Measurements from ENCODE around the gene ZFR2. TPM values are rescaled to one million over a fixed set of nuclear protein-coding genes. Genes with fewer than 3 reads are reported as not detected.
A peak's percentile ranks its signal among the peaks of the same experiment; 100 is the strongest.
"Not testable (repeated sequence)": the region's sequence is repeated elsewhere in the genome, so short reads cannot be mapped to it uniquely, and the experiment has no call there.

The ZFR2 gene
- total RNA-seq, 2 experiments from 2014 or later: 0.23 to 0.51 TPM

DNA sequence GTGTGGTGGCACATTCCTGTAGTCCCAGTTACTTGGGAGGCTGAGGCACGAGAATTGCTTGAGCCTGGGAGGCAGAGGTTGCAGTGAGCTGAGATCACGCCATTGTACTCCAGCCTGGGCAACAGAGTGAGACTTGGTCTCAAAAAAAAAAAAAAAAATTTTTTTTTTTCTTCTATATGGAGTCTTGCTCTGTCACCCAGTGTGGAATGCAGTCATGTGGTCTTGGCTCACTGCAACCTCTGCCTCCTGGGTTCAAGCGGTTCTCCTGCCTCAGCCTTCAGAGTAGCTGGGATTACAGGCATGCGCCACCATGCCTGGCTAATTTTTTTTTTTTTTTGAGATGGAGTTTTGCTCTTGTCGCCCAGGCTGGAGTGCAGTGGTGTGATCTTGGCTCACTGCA lies 103.1 kb downstream of the ZFR2 start:
- H3K9me3 Mint-ChIP-seq (ENCODE audit: low read depth); ATAC-seq; POLR2A ChIA-PET; H3K27me3 Mint-ChIP-seq; H3K27ac Mint-ChIP-seq; intact Hi-C loops (cut with DNase I, micrococcal nuclease); H3K4me3 Mint-ChIP-seq; DNase-seq; CTCF ChIA-PET: not testable (repeated sequence)
- H3K4me1 Mint-ChIP-seq: peaks cover 18% of the 10 kb centered on the region
- H3K36me3 Mint-ChIP-seq (ENCODE audit: low read depth): peaks cover 18% of the 10 kb centered on the region

DNA sequence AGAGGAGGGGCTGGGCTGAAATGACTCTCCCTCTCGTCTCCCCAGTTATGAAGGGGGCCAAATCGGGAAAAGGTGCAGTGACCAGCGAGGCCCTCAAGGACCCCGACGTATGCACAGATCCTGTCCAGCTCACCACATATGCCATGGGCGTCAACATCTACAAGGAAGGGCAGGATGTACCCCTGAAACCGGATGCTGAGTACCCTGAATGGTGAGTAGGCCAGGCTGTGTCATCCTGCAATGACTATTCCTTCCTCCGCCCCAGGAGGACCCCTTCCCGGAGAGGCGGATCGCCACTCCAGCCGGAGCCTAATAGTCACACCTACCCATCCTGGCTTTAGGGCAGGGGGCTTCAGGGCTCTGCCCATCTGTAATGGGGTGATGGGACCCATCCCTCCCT lies 103.7 kb downstream of the ZFR2 start:
- DNase-seq: no peak
- POLR2A ChIA-PET: no interaction called here
- H3K27me3 Mint-ChIP-seq: no peaks in the 10 kb centered on the region
- intact Hi-C loops (cut with DNase I, micrococcal nuclease): no loop called here
- CTCF ChIA-PET: no interaction called here
- H3K4me3 Mint-ChIP-seq: no peak overlapping the region
- no peaks in the 10 kb centered on the region for H3K9me3 Mint-ChIP-seq (ENCODE audit: low read depth)
- peaks cover 18% of the 10 kb centered on the region for H3K36me3 Mint-ChIP-seq (ENCODE audit: low read depth)
- peaks cover 23% of the 10 kb centered on the region for H3K4me1 Mint-ChIP-seq
- no peak for ATAC-seq
- H3K27ac Mint-ChIP-seq: no peak overlapping the region

DNA sequence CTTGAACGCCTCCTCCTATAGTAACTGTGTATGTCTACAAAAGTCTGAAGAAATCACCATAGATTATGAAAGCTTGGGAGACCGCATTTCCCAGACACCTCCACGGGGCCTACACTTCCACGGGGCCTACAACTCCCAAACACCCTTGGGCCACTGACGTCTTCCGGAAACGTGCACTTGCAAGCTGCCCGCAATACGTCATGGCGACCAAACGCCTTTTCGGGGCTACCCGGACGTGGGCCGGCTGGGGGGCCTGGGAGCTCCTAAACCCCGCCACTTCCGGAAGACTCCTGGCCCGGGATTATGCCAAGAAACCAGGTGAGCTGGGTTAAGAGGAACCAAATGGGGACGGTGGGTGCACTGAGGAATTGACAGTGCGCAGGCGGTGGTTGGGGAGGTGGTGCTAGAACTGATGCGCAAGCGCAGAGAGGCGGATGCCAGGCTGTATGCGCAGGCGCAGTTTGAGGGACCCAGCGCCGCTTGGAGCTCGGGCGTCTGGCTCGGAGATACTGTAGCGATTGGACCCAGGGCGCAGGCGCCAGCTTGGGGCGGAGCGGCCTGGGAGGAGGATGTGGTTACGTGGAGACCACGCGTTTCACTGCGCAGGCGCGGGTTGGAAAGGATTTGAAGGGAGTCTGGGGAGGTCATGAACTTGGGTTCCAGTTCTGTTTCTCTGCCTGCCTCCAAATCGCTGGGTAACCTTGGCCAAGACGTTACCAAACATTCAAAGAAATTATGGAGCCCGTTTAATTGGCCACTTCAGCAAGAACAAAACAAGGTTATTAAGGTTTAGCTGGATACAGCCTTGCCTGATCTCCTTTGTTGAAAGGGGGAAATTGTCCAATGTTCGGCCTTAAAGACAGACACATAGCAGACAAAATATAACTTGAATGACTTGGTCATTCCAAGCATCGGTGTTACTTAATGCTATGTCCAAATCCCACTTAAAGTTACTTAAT lies 106.1 kb downstream of the ZFR2 start, which contains the start of gene MRPL54:
Gene MRPL54, plus strand, starts transcription at position 182 of the 959 bp plus-strand sequence. Its CDS starts 19 bp downstream, at position 201.
- peak within 1 kb of the TSS; percentile 99 for H3K27ac Mint-ChIP-seq
- ChIA-PET POLR2A (interaction anchor here (0.6 to 2.2 kb wide), 7 partner anchors 21 to 296 kb away, joined by 4 to 8 read pairs (median 4); partner anchors contain the start of gene DAPK3), CTCF (interaction anchor here (0.7 to 2.7 kb wide), 17 partner anchors 11 to 812 kb away, joined by 3 to 28 read pairs (median 4); partner anchors contain the start of genes MATK and YJU2)
- intact Hi-C loops (cut with DNase I, micrococcal nuclease): loop anchor here (1.0 to 5.0 kb wide), 18 partner anchors 50 to 1960 kb away; partner anchors contain the start of genes FZR1 (in 2 of the 2), YJU2 (in 2 of the 2), CATSPERD (in 1 of the 2) and CHAF1A (in 1 of the 2)
- ATAC-seq: peak; percentile 88
- H3K4me3 Mint-ChIP-seq: peak within 1 kb of the TSS; percentile 100
- no peaks in the 10 kb centered on the region for H3K9me3 Mint-ChIP-seq (ENCODE audit: low read depth)
- H3K27me3 Mint-ChIP-seq: no peaks in the 10 kb centered on the region
- peak; percentile 100 for DNase-seq
- peaks cover 16% of the 10 kb centered on the region for H3K36me3 Mint-ChIP-seq (ENCODE audit: low read depth)
- peaks cover 39% of the 10 kb centered on the region for H3K4me1 Mint-ChIP-seq

DNA sequence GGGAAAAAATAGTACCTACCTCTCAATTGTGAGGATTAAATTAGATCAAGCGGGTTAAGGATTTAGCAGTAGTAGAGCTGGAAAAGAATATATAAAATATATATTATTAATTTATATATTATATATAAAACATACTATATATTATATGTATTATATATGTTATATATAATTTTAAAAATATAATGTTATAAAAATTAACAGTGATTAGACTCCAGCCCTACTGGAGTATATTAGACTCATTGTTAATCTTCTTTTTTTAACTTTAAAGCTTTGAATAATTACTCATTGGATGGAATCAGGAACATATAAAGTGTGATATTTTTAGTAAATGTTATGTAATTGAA lies 106.7 kb downstream of the ZFR2 start:
- ChIA-PET CTCF (interaction anchor here (0.7 to 2.7 kb wide), 11 partner anchors 10 to 812 kb away, joined by 3 to 28 read pairs (median 4); partner anchors contain the start of gene MATK), POLR2A (interaction anchor here (1.0 to 2.2 kb wide), 6 partner anchors 22 to 297 kb away, joined by 4 to 8 read pairs (median 5); partner anchors contain the start of gene DAPK3)
- H3K27me3 Mint-ChIP-seq: no peaks in the 10 kb centered on the region
- H3K4me1 Mint-ChIP-seq: peaks cover 40% of the 10 kb centered on the region
- intact Hi-C loops (cut with DNase I, micrococcal nuclease): loop anchor here (1.0 to 5.0 kb wide), 18 partner anchors 51 to 1960 kb away; partner anchors contain the start of genes FZR1 (in 2 of the 2), YJU2 (in 2 of the 2), CATSPERD (in 1 of the 2) and CHAF1A (in 1 of the 2)
- peak overlapping the region; percentile 100 for H3K4me3 Mint-ChIP-seq
- H3K36me3 Mint-ChIP-seq (ENCODE audit: low read depth): peaks cover 16% of the 10 kb centered on the region
- H3K27ac Mint-ChIP-seq: peak overlapping the region; percentile 99
- ATAC-seq (no peak), DNase-seq (no peak)
- no peaks in the 10 kb centered on the region for H3K9me3 Mint-ChIP-seq (ENCODE audit: low read depth)

DNA sequence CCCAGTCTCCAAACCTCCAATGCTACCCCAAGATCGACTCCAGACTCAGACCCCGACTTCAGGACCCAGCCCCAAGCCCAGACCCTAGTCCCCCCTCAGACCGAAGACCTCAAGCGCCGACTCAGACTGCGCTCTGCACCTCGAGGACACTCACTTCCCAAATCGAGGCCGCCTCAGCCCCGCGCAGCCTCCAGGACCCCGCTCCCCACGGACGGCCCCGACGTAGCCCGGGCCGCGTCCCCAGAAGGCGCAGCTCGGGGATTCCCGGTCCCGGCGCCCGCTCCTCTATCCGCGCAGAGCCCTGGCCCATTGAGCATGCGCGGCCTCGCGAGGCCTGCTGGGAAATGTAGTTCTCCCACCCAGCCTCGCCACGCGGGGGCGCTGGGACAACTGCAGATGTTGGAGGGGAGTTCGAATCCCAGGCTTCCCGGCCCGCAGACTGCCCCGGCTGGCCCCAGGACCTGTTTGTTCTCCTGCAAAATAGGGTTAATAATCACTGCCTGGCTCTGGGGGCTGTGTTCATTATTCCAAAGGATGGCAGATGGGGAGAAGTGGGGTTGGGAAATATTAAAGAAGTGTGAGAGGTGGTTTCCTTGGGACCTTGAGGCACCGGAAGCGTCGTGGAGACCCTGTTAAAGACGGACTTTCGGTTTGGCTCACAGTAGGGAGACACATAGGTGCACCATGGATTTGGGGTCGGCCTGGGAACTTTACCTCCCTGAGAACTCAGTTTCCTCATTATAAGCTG lies 107.3 kb downstream of the ZFR2 start, which contains the start of gene APBA3:
Gene APBA3, minus strand, starts transcription at position 311 of the 748 bp plus-strand sequence. CDS start 1,428 bp downstream, outside the sequence.
- peak; percentile 98 for DNase-seq

DNA sequence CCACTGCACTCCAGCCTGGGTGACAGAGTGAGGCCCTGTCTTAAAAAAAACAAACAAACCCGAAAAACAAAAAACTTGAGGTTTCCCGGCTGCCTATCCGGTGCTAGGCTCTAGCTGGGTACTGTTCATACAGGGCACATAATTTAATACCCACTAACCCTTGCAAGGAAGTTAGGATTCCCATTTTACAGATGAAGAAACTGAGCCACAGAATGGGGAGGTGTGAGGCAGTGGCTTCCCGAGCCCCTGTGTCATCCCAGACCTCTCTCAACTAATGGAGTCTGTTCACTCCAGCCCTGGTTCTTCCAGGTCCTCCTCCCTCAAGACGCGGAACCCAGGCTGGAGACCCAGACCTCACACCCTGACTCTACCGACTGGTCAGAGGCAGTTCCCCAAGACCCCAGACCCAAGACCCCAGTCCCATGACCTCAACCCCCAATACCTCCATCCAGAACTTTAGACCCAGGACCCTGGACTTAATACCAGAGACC lies 107.9 kb downstream of the ZFR2 start:
- intact Hi-C loops (cut with DNase I, micrococcal nuclease): loop anchor here (1.0 to 5.0 kb wide), 14 partner anchors 40 to 1961 kb away; partner anchors contain the start of genes ANKRD24 (in 1 of the 2), CATSPERD (in 1 of the 2), DPP9 (in 1 of the 2) and EEF2 (in 1 of the 2)
- ATAC-seq (no peak), DNase-seq (peak; percentile 31)
- H3K36me3 Mint-ChIP-seq (ENCODE audit: low read depth): peaks cover 13% of the 10 kb centered on the region
- no peaks in the 10 kb centered on the region for H3K27me3 Mint-ChIP-seq
- H3K4me1 Mint-ChIP-seq: peaks cover 39% of the 10 kb centered on the region
- peak overlapping the region; percentile 99 for H3K27ac Mint-ChIP-seq
- POLR2A ChIA-PET: interaction anchor here (0.6 kb wide), 2 partner anchors 74 to 232 kb away, joined by 3 to 7 read pairs; no protein-coding TSS in a partner anchor
- peak overlapping the region; percentile 100 for H3K4me3 Mint-ChIP-seq
- no peaks in the 10 kb centered on the region for H3K9me3 Mint-ChIP-seq (ENCODE audit: low read depth)
- CTCF ChIA-PET: interaction anchor here (0.6 to 2.7 kb wide), 5 partner anchors 52 to 326 kb away, joined by 3 to 28 read pairs (median 4); no protein-coding TSS in a partner anchor

More for the DNA sequence above, 107.3 kb downstream of the ZFR2 start, which contains the start of gene APBA3:
- Mint-ChIP-seq H3K36me3 (ENCODE audit: low read depth) (peaks cover 17% of the 10 kb centered on the region), H3K9me3 (ENCODE audit: low read depth) (no peaks in the 10 kb centered on the region), H3K4me1 (peaks cover 40% of the 10 kb centered on the region), H3K4me3 (peak within 1 kb of the TSS; percentile 100), H3K27me3 (no peaks in the 10 kb centered on the region), H3K27ac (peak within 1 kb of the TSS; percentile 99)
- ChIA-PET CTCF (interaction anchor here (0.6 to 2.7 kb wide), 10 partner anchors 23 to 379 kb away, joined by 3 to 28 read pairs (median 4); partner anchors contain the start of gene MATK), POLR2A (interaction anchor here (0.6 to 1.6 kb wide), 3 partner anchors 209 to 297 kb away, joined by 4 to 7 read pairs (median 4); partner anchors contain the start of gene DAPK3)
- intact Hi-C loops (cut with DNase I, micrococcal nuclease): loop anchor here (1.0 to 5.0 kb wide), 28 partner anchors 41 to 1961 kb away; partner anchors contain the start of genes FZR1 (in 2 of the 2), YJU2 (in 2 of the 2), ANKRD24 (in 1 of the 2) and CATSPERD (in 1 of the 2)
- peak; percentile 53 for ATAC-seq

DNA sequence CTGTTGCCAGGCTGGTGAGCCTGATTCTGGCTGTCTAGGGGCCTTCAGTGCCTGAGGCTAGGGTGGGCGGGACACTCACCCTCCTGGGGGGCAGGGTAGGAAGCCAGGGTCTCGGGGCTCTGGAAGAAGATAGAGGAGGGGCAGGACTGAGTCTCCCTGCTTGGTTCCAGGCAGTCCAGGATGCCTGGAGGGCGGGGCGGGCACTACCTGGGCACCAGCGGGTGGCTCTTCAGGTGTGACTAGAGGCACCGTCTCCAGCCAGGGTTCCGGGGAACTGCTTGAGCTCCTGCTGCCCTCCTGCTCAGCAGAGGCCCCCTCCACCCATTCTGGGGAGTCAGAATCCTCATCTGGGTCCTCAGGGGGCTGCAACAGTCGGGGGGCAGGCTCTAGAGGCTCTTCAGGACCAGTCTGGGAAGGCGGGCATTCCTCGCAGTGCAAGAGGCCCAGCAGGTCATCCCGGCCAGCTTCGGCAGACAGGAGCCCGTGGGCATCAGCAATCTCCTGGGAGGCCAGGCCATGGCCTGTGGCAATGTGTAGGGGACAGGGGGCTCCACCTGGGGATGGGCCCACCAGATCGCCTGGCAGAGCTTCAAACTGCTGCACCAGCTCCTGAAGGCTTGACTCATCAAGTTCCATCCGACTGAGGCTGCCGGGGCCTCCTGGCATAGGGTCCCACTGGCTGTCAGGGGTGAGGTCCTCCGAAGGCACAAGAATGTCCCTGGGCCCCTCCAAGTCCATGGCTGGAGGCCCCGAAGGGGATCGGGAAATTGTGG lies 109.2 kb downstream of the ZFR2 start:
- H3K4me1 Mint-ChIP-seq: peaks cover 46% of the 10 kb centered on the region
- ChIA-PET POLR2A (interaction anchor here (0.7 to 0.8 kb wide), 2 partner anchors 59 to 351 kb away, joined by 3 to 4 read pairs; no protein-coding TSS in a partner anchor), CTCF (interaction anchor here (2.5 kb wide), 1 partner anchor 62 kb away, joined by 7 read pairs; no protein-coding TSS in a partner anchor)
- H3K36me3 Mint-ChIP-seq (ENCODE audit: low read depth): peaks cover 13% of the 10 kb centered on the region
- H3K4me3 Mint-ChIP-seq: peak overlapping the region; percentile 100
- no peak for ATAC-seq
- DNase-seq: no peak
- H3K27ac Mint-ChIP-seq: peak overlapping the region; percentile 37
- no peaks in the 10 kb centered on the region for H3K27me3 Mint-ChIP-seq
- H3K9me3 Mint-ChIP-seq (ENCODE audit: low read depth): no peaks in the 10 kb centered on the region
- intact Hi-C loops (cut with DNase I, micrococcal nuclease): loop anchor here (2.0 to 5.0 kb wide), 7 partner anchors 39 to 1963 kb away; partner anchors contain the start of genes CATSPERD (in 1 of the 2), DPP9 (in 1 of the 2), LONP1 (in 1 of the 2) and YJU2 (in 1 of the 2)

DNA sequence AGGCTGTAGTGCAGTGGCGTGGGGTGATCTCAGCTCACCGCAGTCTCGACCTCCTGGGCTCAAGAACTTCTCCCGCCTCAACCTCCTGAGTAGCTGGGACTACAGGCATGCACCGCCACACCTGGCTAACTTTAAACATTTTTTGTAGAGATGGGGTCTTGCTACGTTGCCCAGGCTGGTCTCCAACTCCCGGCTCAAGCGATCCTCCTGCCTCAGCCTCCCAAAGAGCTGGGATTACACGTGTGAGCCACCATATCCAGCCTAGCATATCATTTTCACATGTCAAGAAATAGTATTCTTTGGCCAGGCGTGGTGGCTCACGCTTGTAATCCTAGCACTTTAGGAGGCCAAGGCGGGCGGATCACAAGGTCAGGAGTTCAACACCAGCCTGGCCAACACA lies 110.5 kb downstream of the ZFR2 start:
- intact Hi-C loops (cut with DNase I, micrococcal nuclease); H3K4me3 Mint-ChIP-seq; DNase-seq; H3K9me3 Mint-ChIP-seq (ENCODE audit: low read depth); POLR2A ChIA-PET; ATAC-seq; H3K27ac Mint-ChIP-seq; H3K27me3 Mint-ChIP-seq: not testable (repeated sequence)
- peaks cover 14% of the 10 kb centered on the region for H3K36me3 Mint-ChIP-seq (ENCODE audit: low read depth)
- CTCF ChIA-PET: interaction anchor here (2.5 kb wide), 1 partner anchor 63 kb away, joined by 7 read pairs; no protein-coding TSS in a partner anchor
- H3K4me1 Mint-ChIP-seq: peaks cover 45% of the 10 kb centered on the region

DNA sequence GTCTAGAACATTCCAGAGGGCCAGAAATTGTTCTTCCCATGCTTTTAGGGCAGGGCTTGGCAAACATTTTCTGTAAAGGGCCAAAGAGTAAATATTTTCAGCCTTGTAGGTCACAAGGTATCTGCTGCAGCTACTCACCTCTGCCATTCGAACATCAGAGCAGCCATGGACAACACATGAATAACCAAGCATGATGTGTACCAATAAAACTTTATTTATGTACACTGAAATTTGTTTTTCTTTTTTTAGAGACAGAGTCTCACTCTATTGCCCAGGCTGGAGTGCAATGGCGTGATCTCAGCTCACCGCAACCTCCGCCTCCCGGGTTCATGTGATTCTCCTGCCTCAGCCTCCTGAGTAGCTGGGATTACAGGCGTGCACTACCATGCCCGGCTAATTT lies 111.1 kb downstream of the ZFR2 start:
- peaks cover 41% of the 10 kb centered on the region for H3K4me1 Mint-ChIP-seq
- H3K27ac Mint-ChIP-seq; DNase-seq; ATAC-seq; intact Hi-C loops (cut with DNase I, micrococcal nuclease); H3K27me3 Mint-ChIP-seq; H3K9me3 Mint-ChIP-seq (ENCODE audit: low read depth); POLR2A ChIA-PET; H3K4me3 Mint-ChIP-seq: not testable (repeated sequence)
- H3K36me3 Mint-ChIP-seq (ENCODE audit: low read depth): peaks cover 17% of the 10 kb centered on the region
- CTCF ChIA-PET: interaction anchor here (2.5 kb wide), 1 partner anchor 64 kb away, joined by 7 read pairs; no protein-coding TSS in a partner anchor
